CMK (cell line): ENCODE data around the gene SLC37A3.

Source experiments
- DNase-seq: peaks from one replicate; pipeline ENCODE4 v3.0.0-alpha.2; 2010; ENCODE audit warnings: low read depth

SLC37A3 gene

GRCh38 chr7:140400381-140400780, 2.1 kb upstream of the SLC37A3 start:
- DNase-seq: no peak

- no peak for DNase-seq
Observed at GRCh38 chr7:140398821-140399220, 491 bp upstream of the SLC37A3 start.

GRCh38 chr7:140393756-140394306, 4.5 kb downstream of the SLC37A3 start:
- no peak for DNase-seq

GRCh38 chr7:140391634-140392033, 6.7 kb downstream of the SLC37A3 start:
- DNase-seq: no peak

GRCh38 chr7:140390466-140391190, 7.7 kb downstream of the SLC37A3 start:
- no peak for DNase-seq

GRCh38 chr7:140390034-140390433, 8.3 kb downstream of the SLC37A3 start:
- no peak for DNase-seq

GRCh38 chr7:140389445-140389844, 8.9 kb downstream of the SLC37A3 start:
- DNase-seq: no peak

- no peak for DNase-seq
Observed at GRCh38 chr7:140384894-140385545, 13.3 kb downstream of the SLC37A3 start.

GRCh38 chr7:140383954-140384713, 14.2 kb downstream of the SLC37A3 start:
- no peak for DNase-seq

GRCh38 chr7:140375892-140376730, 22.2 kb downstream of the SLC37A3 start:
- DNase-seq: no peak

GRCh38 chr7:140375323-140375722, 23.0 kb downstream of the SLC37A3 start:
- DNase-seq: no peak

- no peak for DNase-seq
Observed at GRCh38 chr7:140369294-140369693, 29.0 kb downstream of the SLC37A3 start.

- no peak for DNase-seq
Observed at GRCh38 chr7:140367528-140367927, 30.8 kb downstream of the SLC37A3 start.

- no peak for DNase-seq
Observed at GRCh38 chr7:140364819-140365218, 33.5 kb downstream of the SLC37A3 start.

- DNase-seq: no peak
Observed at GRCh38 chr7:140360697-140361229, 37.6 kb downstream of the SLC37A3 start.

GRCh38 chr7:140358412-140359051, 39.8 kb downstream of the SLC37A3 start:
- no peak for DNase-seq

GRCh38 chr7:140358024-140358411, 40.3 kb downstream of the SLC37A3 start:
- DNase-seq: no peak

GRCh38 chr7:140350056-140350455, 48.3 kb downstream of the SLC37A3 start:
- DNase-seq: no peak

GRCh38 chr7:140349144-140349771, 49.1 kb downstream of the SLC37A3 start:
- no peak for DNase-seq

GRCh38 chr7:140348161-140348849, 50.0 kb downstream of the SLC37A3 start:
- no peak for DNase-seq
